ENCODE results near the gene RAB15. TPM values are rescaled to one million over a fixed set of nuclear protein-coding genes. Genes with fewer than 3 reads are reported as not detected.

The RAB15 gene
- total and polyA plus RNA-seq, 2 donors from 2014 or later = 18.3 to 21.7 TPM

- H3K36me3 ChIP-seq (ENCODE audit: control insufficient read depth in 2 of 3, insufficient read depth in 3 of 3, low read length in 3 of 3) = peaks cover 0 to 7% (median 4%) of the 10 kb centered on the region in 3 donors
- no peak overlapping the region for H3K9ac ChIP-seq (ENCODE audit: low read length in 3 of 3)
- intact Hi-C loops (cut with DNase I) = no loop called here
- peaks cover 0 to 4% (median 0%) of the 10 kb centered on the region in 3 donors for H3K4me1 ChIP-seq (ENCODE audit: control insufficient read depth in 2 of 3, insufficient read depth in 2 of 3, low read depth in 1 of 3, low read length in 3 of 3)
- H3K4me3 ChIP-seq (ENCODE audit: low read length in 3 of 3) = no peak overlapping the region
- no peaks in the 10 kb centered on the region for H3K27me3 ChIP-seq (ENCODE audit: control insufficient read depth, insufficient read depth, low read length)
- no peak for DNase-seq
- H3K9me3 ChIP-seq (ENCODE audit: control insufficient read depth in 2 of 3, insufficient read depth in 1 of 3, low read length in 3 of 3) = no peaks in the 10 kb centered on the region
- no peak for FAIRE-seq
- no peak for TF ChIP-seq CTCF (IDR thresholded peaks at IDR 0.05; ENCODE audit: borderline replicate concordance, extremely low read depth, insufficient read depth)
- H3K27ac ChIP-seq (ENCODE audit: low read depth in 2 of 2, low read length in 2 of 2) = no peak overlapping the region
These were observed 25.7 kb downstream of the RAB15 start for GRCh38 chr14:64946310-64947045.

- H3K9me3 ChIP-seq (ENCODE audit: control insufficient read depth in 2 of 3, insufficient read depth in 1 of 3, low read length in 3 of 3) = no peaks in the 10 kb centered on the region
- H3K9ac ChIP-seq (ENCODE audit: low read length in 3 of 3) = no peak overlapping the region
- FAIRE-seq = no peak
- intact Hi-C loops (cut with DNase I) = no loop called here
- H3K27ac ChIP-seq (ENCODE audit: low read depth in 2 of 2, low read length in 2 of 2) = no peak overlapping the region
- peaks cover 0 to 4% (median under 1%) of the 10 kb centered on the region in 3 donors for H3K4me1 ChIP-seq (ENCODE audit: control insufficient read depth in 2 of 3, insufficient read depth in 2 of 3, low read depth in 1 of 3, low read length in 3 of 3)
- H3K27me3 ChIP-seq (ENCODE audit: control insufficient read depth, insufficient read depth, low read length) = no peaks in the 10 kb centered on the region
- H3K36me3 ChIP-seq (ENCODE audit: control insufficient read depth in 2 of 3, insufficient read depth in 3 of 3, low read length in 3 of 3) = peaks cover 0 to 5% (median 4%) of the 10 kb centered on the region in 3 donors
- TF ChIP-seq CTCF (IDR thresholded peaks at IDR 0.05; ENCODE audit: borderline replicate concordance, extremely low read depth, insufficient read depth) = no peak
- DNase-seq = peak in 1 of 5 donors; percentile 4
- H3K4me3 ChIP-seq (ENCODE audit: low read length in 3 of 3) = no peak overlapping the region
These were observed 26.5 kb downstream of the RAB15 start for GRCh38 chr14:64945431-64946178.

GRCh38 chr14:64944861-64945260 is 27.3 kb downstream of the RAB15 start:
- no peak overlapping the region for H3K27ac ChIP-seq (ENCODE audit: low read depth in 2 of 2, low read length in 2 of 2)
- FAIRE-seq = no peak
- no peak for TF ChIP-seq CTCF (IDR thresholded peaks at IDR 0.05; ENCODE audit: borderline replicate concordance, extremely low read depth, insufficient read depth)
- intact Hi-C loops (cut with DNase I) = no loop called here
- no peak overlapping the region for H3K4me3 ChIP-seq (ENCODE audit: low read length in 3 of 3)
- peaks cover 0 to 8% (median 4%) of the 10 kb centered on the region in 3 donors for H3K4me1 ChIP-seq (ENCODE audit: control insufficient read depth in 2 of 3, insufficient read depth in 2 of 3, low read depth in 1 of 3, low read length in 3 of 3)
- peak in 1 of 5 donors; percentile 12 for DNase-seq
- peaks cover 0 to 4% (median 1%) of the 10 kb centered on the region in 3 donors for H3K36me3 ChIP-seq (ENCODE audit: control insufficient read depth in 2 of 3, insufficient read depth in 3 of 3, low read length in 3 of 3)
- no peaks in the 10 kb centered on the region for H3K9me3 ChIP-seq (ENCODE audit: control insufficient read depth in 2 of 3, insufficient read depth in 1 of 3, low read length in 3 of 3)
- H3K9ac ChIP-seq (ENCODE audit: low read length in 3 of 3) = no peak overlapping the region
- no peaks in the 10 kb centered on the region for H3K27me3 ChIP-seq (ENCODE audit: control insufficient read depth, insufficient read depth, low read length)

All from kidney (tissue), 14 donors.